Measurements from ENCODE around the gene AAMP.

The AAMP gene

DNA sequence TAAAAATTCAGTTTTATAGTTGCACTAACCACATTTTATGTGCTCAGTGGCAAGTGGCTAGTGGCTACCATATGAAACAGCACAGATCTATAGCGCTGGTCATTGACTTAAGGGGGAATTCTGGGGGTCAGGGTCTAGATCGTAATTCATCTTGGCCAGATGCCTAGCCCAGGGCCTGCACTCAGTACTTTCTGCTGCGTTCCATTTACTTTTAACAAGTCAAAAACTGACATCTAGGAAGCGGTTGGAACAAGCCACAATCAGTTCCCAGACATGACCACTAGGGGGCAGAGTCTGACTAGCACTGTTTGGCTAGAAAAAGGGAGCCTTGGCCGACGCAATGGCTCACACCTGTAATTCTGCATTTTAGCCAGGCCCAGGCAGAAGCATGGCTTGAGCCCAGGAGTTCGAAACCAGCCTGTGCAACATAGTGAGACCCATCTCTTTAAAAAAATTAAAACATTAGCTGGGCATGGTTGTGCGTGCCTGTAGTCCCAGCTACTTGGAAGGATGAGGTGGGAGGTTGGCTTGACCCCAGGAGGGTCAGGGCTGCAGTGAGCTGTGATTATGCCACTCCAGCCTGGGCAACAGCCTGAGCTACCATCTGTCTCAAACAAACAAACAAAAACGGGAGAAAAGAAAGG is 31.4 kb upstream of the AAMP start:
- DNase-seq (ENCODE audit: low read depth): no peak
- no peak overlapping the region for H3K4me3 ChIP-seq (ENCODE audit: low read length)
- TF ChIP-seq, protein P1, sequence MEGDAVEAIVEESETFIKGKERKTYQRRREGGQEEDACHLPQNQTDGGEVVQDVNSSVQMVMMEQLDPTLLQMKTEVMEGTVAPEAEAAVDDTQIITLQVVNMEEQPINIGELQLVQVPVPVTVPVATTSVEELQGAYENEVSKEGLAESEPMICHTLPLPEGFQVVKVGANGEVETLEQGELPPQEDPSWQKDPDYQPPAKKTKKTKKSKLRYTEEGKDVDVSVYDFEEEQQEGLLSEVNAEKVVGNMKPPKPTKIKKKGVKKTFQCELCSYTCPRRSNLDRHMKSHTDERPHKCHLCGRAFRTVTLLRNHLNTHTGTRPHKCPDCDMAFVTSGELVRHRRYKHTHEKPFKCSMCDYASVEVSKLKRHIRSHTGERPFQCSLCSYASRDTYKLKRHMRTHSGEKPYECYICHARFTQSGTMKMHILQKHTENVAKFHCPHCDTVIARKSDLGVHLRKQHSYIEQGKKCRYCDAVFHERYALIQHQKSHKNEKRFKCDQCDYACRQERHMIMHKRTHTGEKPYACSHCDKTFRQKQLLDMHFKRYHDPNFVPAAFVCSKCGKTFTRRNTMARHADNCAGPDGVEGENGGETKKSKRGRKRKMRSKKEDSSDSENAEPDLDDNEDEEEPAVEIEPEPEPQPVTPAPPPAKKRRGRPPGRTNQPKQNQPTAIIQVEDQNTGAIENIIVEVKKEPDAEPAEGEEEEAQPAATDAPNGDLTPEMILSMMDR (conservative IDR thresholded peaks at IDR 0.05; ENCODE audit: low read depth, low read length): peak; percentile 94

DNA sequence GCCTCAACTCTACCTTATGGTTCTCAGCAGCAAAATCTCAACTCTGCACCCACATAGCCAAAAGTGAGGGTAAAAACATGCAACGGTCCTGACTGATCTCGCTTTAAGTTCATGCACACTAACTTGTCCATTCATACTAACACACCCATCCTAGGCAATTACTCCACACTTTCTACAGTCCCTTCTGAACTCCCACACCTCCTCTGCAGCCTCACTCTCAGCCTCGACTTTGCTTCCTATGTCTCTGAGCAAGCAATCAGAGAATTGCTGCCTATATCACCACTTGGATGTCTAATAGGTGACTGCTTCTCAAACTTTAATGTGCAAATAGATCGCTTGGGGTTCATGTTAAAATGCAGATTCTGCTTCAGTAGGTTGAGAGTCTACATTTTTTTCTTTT is 30.2 kb upstream of the AAMP start:
- TF ChIP-seq, protein P1 (conservative IDR thresholded peaks at IDR 0.05; ENCODE audit: low read depth, low read length): no peak
- DNase-seq (ENCODE audit: low read depth): no peak
- H3K4me3 ChIP-seq (ENCODE audit: low read length): no peak overlapping the region

DNA sequence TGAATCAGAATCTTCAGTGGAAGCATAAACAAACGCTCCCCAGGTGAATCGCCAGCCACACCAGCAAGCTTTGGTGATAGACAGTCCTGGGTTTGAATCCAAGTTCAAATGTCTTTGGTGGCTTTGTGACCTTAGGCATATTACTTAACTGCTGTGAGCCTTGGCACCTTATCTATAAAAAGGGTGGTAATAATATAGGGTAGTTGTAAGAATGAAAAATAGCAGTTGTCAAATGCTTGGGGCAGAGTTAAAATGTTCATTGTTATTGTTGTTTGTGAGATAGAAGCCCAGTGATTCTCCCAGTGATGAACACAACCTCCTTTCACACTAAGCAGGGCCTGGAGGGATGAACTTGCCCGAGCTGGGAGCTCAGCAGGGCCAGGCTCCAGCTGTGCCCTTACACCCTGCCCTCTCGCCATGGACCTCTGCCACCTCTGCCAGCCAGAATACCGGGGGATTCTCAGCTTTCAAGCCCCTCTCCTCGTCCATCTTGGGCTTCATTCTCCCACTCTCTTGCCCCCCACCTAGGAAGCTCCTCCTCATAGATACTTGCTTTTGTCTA is 28.5 kb upstream of the AAMP start:
- TF ChIP-seq, protein P1 (conservative IDR thresholded peaks at IDR 0.05; ENCODE audit: low read depth, low read length): no peak
- no peak overlapping the region for H3K4me3 ChIP-seq (ENCODE audit: low read length)

GRCh38 chr2:218296847-218297246 is 26.9 kb upstream of the AAMP start:
- TF ChIP-seq, protein P1 (conservative IDR thresholded peaks at IDR 0.05; ENCODE audit: low read depth, low read length): peak; percentile 9
- no peak for DNase-seq (ENCODE audit: low read depth)
- no peak overlapping the region for H3K4me3 ChIP-seq (ENCODE audit: low read length)

More for the DNA sequence above, 28.5 kb upstream of the AAMP start:
- no peak for DNase-seq (ENCODE audit: low read depth)

- H3K4me3 ChIP-seq (ENCODE audit: low read length): no peak overlapping the region
- TF ChIP-seq, protein P1 (conservative IDR thresholded peaks at IDR 0.05; ENCODE audit: low read depth, low read length): no peak
- no peak for DNase-seq (ENCODE audit: low read depth)
These were observed 26.3 kb upstream of the AAMP start for GRCh38 chr2:218296200-218296599.

- DNase-seq (ENCODE audit: low read depth): no peak
- no peak overlapping the region for H3K4me3 ChIP-seq (ENCODE audit: low read length)
- TF ChIP-seq, protein P1 (conservative IDR thresholded peaks at IDR 0.05; ENCODE audit: low read depth, low read length): no peak
These were observed 25.1 kb upstream of the AAMP start for GRCh38 chr2:218295029-218295428.

- TF ChIP-seq, protein P1 (conservative IDR thresholded peaks at IDR 0.05; ENCODE audit: low read depth, low read length): no peak
- DNase-seq (ENCODE audit: low read depth): no peak
- no peak overlapping the region for H3K4me3 ChIP-seq (ENCODE audit: low read length)
These were observed 24.6 kb upstream of the AAMP start for GRCh38 chr2:218294430-218295022.

Measured in retinal pigment epithelial cell (primary cell).